GM12891 (cell line): ENCODE data around the gene WDR82.

Source experiments
- POLR2A ChIP-seq: IDR thresholded peaks from 2 replicates; pipeline ENCODE4 v1.6.1; 2011; ENCODE audit warnings: low read depth, low read length, control low read depth
- POLR2AphosphoS5 ChIP-seq: IDR thresholded peaks from 2 replicates; pipeline ENCODE4 v1.6.1; 2011; ENCODE audit warnings: low read depth, low read length, control low read depth

GRCh38 chr3:52238193-52238760, 40.2 kb downstream of the WDR82 start:
- TF ChIP-seq POLR2A (no peak), POLR2AphosphoS5 (no peak)
